NCI-H2107 treated with DMSO at 0.1 percent for 48 hours (cell line): ENCODE results near the gene MPC2.
A peak's percentile ranks its signal among the peaks of the same experiment; 100 is the strongest.
"Not testable (repeated sequence)": the region's sequence is repeated elsewhere in the genome, so short reads cannot be mapped to it uniquely, and the experiment has no call there.

Experiments used
- DNase-seq: peaks from one replicate; lab custom pipeline; 2025; ENCODE audit not compliant: unreplicated experiment; lab: John Stamatoyannopoulos, UW

The MPC2 gene

GRCh38 chr1:167935216-167936067 is 1.4 kb downstream of the MPC2 start:
- DNase-seq, result peak; percentile 64

DNA sequence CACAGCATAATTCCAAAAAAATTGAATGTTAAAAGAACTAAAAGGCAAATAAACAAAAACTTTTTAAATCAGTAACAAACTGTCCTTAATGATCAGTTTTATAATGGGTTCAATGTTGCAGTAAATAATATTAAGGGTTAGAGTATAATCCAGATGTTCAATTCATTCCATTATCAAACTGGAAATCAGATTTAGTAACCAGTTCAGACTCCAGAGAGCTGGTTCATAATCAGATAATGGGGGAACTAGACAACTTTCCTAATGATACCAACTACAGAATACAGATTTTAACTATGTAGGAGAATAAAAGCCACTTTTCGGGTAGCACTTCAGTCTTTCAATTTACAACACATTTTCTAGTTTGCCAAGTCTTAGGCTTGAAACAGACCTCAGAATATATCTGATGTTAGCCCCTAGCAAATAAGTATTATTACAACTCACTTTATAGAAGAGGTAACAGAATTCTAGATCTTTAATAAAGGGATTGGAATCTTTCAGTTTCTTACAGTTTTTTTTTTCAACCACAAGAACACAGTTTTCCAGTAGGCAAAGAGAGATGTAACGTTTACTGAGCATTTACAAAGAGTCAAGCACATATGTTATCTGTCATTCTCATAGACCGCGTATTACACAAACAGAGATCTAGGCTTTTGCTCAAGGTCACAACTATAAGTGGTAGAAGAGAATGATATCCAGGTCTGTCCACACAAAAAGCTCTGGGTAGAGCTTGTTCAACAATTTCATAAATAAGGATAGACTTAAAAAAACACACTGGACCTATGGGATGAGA is 2.3 kb downstream of the MPC2 start:
- DNase-seq, result peak; percentile 54

DNA sequence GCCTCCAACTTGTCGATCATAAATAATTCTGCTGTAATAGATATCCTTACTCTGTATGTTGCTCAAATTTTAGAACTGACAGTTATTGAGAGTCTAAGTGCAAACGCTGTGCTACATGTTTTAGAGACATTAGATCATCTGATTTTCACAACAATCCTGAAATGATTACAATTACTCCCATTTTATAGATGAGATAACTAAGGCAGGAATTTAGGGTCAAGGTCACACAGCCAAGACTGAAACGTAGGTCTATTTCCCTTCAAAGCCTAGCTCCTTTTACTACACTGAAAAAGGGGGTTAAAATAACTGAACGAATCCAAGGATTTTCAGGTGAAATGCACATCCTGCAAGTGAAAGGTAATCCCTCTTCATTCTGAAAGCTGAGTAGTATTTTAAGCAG is 3.1 kb downstream of the MPC2 start:
- no peak for DNase-seq

DNA sequence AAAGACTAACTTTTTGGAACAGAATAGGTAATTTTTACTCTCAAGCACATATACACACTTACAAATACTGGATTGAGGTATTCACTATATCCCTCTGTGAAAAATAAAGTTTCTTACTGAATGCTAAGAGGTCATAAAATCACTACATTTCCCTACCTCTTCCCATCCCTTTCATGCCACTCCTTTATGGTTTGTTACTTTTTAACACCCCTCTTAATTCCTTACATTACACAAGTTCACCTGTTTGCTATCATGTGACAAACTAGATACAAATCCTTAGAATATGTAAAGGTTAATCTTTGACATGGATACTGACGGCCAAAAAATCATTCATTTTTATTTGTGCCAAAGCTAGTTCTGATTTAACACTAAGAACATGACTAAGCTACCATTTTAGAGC is 7.1 kb downstream of the MPC2 start:
- DNase-seq, result no peak

- not testable (repeated sequence) for DNase-seq
Measured at GRCh38 chr1:167928919-167929318, 8.0 kb downstream of the MPC2 start.

GRCh38 chr1:167928457-167928852 is 8.4 kb downstream of the MPC2 start:
- DNase-seq, result no peak

GRCh38 chr1:167927046-167927754 is 9.7 kb downstream of the MPC2 start:
- DNase-seq, result peak; percentile 33

- DNase-seq, result no peak
Measured at GRCh38 chr1:167926486-167926997, 10.3 kb downstream of the MPC2 start.

- DNase-seq, result no peak
Measured at GRCh38 chr1:167924543-167925231, 12.2 kb downstream of the MPC2 start.

- no peak for DNase-seq
Measured at GRCh38 chr1:167924102-167924501, 12.8 kb downstream of the MPC2 start.

GRCh38 chr1:167923324-167924056 is 13.4 kb downstream of the MPC2 start:
- no peak for DNase-seq

DNA sequence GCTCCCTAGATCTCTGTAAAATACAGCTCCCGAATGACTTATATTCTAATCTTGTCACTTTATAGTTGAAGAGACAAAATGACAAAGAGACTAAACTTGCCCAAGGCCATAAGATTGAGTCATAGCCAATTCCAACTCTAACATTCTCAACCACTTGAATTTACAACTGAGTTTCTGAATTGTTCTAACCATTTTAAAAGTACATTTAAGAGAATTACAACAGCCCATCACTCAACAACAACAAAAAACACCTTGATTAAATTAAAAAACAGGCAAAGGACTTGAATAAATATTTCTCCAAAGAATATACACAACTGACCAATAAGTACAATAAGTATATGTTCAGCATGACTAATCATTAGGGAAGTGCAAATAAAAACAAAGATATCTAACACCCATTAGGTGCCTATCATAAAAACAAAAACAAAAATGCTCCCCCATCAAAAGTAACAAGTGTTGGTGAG is 14.2 kb downstream of the MPC2 start:
- no peak for DNase-seq

DNA sequence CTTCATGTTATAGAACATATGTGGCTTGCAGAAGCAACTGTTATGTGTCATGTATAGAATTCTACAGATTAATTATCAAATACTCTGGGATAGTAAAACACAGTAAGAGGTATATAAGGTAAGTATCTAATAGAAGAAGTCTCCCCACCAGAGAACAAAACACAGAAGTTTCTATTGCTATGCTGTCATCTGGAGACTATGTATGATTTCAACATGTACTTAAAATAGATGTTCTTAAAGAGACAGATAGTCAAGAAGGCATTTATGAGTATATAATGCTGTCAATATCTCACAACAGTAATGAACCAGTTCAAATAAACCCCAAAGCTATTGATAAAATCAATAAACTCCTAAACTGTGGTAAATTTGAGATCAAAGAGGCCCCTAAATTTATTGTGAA is 14.8 kb downstream of the MPC2 start:
- no peak for DNase-seq

GRCh38 chr1:167916766-167917511 is 19.9 kb downstream of the MPC2 start:
- DNase-seq, result no peak

DNA sequence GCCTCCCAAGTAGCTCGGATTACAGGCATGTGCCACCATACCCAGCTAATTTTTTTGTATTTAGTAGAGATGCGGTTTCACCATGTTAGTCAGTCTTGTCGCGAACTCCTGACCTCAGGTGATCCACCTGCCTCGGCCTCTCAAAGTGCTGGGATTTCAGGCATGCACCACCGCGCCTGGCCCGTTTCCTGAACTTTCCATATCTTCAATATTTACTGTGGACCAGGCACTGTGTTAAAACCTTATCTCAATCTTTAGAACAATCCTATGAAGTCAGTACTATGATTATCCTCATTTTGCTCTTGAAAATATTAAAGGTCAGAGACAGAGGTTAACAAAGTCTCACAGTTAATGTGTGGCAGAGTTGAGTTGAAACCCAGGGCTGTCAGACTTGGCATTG is 21.3 kb downstream of the MPC2 start:
- no peak for DNase-seq

- no peak for DNase-seq
Measured at GRCh38 chr1:167913895-167914496, 22.9 kb downstream of the MPC2 start, which contains the start of gene ADCY10. ADCY10 (minus strand) TSS chr1:167914134; CDS start chr1:167905140, 8,994 bp downstream.

DNA sequence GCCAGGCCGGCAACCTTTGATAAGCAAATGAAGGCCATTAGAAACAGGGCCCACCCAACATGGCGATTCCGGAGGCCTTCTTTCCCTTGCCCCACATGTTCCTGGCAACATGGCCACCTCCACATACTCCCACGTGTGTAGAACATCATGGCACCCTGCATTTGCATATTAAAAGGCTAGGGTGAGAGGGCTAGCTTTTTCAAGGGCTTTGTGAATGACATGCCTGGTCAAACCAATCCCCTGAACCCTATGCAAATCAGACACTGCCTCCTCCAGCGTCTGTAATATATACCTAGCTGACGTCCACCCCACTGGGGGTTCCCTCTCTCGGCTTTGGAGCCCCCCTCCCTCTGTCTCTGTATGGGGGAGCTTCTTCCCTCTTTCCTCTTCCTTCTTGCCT is 24.6 kb downstream of the MPC2 start:
- DNase-seq, result no peak

DNA sequence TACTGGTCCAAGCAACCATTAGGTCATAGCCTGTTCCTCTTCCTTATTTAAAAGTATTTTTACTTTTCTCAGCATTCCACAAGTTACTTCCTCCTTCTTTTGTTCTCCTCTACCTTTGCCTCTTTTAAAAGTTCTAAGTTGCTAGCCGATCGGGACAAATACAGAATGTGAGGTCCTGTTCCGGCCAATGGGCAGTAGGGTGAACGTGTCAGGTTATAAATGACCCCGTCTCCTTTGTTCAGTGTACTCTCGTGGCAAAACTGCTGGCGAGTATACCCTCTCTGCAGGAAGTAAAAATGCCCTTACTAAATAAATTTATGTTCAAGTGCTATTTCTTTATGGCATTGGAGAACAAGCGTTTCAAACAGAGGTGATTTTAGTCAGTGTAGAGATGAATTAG is 25.5 kb downstream of the MPC2 start:
- no peak for DNase-seq

- no peak for DNase-seq
Measured at GRCh38 chr1:167910530-167910929, 26.3 kb downstream of the MPC2 start.
